Midbrain (tissue), 1 donor: ENCODE measurements around the gene ARHGEF26.

Experiments used
- DNase-seq: peaks from one replicate; lab custom pipeline; 2025; lab: John Stamatoyannopoulos, UW

The ARHGEF26 gene

DNA sequence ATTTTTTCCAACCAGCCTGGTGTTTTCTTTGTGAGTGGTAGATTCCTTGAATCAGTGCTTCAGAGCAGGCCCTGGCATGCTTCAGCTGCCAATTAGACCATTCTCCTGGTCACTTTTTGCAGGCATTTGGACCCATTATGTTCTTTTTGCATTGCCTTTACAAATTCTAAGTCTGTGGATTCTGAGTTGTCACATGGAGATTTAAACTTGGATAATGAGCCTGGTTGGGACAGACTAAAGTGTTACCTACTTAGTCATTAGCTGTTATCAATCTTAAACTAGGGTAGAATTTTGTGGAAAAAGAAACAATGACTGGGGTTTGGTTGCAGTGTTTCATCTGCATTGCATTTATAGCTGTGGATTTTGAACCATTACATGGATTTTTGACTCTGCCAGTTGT lies 40.6 kb downstream of the ARHGEF26 start:
- DNase-seq = no peak

DNA sequence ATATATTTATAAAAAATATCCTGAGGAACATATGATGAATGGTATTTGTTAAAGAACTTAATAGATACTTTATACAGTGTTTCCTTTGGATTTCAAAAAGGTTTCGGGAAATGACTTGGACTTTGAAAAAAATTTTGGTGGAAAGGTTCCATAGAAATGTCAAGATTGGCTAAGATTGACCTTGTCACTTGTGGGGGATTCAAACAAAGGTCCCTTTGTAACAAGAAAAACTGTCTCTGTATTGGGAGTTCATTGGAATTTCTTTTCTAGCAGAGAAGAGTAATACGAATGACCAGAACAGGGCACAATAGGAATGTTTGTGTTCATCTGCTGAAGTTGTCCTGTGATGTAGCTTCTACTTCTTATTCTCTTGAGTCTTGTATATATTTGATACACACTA lies 43.2 kb downstream of the ARHGEF26 start:
- no peak for DNase-seq

DNA sequence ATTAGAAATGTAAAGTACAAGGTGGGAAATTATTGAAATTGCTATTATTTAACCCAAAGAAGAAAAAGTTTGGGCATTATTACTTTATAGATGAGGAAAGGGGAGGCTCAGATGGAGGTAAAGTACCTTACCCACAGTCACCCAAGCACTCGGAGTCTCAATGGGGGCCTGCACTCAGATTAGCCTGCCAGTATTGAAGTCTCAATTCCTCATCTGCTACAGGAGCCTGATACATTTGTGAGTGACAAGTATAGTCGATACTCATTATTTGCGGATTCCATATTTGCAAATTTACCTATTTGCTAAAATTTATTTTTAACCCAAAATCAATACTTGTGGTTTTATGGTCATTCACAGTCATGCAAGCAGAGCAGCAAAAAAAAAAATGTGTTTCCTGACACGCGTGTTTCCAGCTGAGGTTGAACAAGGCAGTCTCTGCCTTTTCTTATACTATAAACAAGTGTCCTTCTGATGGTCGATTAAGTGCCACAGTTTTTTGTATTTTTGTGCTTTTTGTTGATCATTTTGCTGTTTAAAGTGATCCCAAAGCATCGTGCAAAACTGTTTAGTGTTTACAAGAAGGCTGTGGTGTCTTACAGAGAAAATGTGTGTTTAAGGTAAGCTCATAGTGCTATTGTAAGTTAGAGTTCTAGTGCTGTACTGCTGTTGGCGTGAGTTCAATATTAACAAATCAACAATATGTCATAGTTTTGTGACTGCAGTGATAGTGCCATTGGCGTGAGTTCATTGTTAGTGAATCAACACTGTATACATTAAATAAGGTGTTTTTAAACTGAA lies 48.0 kb downstream of the ARHGEF26 start:
- DNase-seq = no peak

DNA sequence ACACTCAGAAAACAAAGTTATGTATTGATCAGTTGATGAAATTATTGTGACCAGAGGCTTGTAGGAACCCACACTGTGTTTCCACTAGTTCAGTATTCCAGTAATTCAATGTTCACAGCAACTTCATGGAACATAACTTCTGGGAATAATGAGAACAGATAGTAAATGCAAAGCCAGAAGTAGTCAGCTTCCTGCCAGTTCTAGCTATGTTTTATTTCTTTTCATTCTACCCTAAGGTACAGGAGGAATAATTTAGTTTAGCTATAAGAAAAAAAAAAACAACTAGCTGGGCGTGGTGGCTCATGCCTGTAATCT lies 48.6 kb downstream of the ARHGEF26 start:
- DNase-seq = no peak

DNA sequence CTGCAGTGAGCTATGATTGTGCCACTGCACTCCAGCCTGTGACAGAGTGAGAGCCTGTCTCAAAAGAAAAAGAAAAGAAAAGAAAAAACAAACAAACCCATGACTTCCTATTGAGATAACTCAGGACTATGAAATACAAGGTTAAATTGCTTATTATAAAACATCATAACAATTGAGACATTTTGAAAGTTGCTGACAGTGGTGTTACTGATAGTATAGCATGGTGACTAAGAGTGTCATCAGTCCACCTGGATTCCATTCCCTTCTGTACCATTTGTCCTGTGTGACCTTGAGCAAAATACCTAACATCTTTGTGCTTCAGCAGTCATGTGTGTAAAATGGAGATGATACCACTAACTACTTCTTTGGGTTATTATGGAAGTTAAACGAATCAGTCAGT lies 49.1 kb downstream of the ARHGEF26 start:
- no peak for DNase-seq

DNA sequence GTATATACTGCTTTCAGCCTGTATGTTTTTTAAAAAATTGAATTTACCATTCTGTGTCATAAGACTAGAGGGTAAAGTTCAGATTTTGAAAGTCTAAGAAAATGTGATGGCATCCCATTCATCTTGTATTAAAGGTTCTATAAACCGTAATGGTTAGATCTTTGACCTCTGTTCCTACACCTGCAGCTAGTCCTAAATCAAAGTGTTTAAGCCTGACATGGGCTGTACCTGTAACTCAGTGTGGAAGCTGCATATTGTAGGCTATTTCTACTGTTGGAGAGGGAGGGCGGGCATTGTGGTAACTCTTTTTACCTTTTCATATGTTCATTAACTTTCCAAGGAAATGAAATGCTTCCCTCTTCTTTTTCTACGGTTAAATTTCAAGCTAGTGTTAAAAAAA lies 53.9 kb downstream of the ARHGEF26 start:
- DNase-seq = no peak

DNA sequence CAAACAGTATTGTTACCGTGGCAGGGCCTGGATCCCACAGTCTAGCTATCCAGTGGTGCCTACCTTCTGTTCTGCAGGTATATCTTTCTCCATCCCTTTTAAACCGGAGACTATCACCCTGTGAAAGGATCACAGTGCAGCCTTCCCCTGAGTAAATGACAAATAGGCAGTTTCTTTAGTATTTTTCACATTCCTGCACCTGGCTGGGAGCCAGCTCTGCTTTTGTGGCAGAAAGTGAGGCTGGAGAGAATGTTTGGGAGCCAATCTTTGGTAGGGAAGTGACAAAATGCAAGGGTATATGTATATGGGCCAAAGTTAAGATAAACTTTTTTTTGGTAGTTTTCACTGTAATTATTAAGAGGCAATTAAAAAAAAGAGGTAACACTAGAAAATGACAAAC lies 54.8 kb downstream of the ARHGEF26 start:
- no peak for DNase-seq

DNA sequence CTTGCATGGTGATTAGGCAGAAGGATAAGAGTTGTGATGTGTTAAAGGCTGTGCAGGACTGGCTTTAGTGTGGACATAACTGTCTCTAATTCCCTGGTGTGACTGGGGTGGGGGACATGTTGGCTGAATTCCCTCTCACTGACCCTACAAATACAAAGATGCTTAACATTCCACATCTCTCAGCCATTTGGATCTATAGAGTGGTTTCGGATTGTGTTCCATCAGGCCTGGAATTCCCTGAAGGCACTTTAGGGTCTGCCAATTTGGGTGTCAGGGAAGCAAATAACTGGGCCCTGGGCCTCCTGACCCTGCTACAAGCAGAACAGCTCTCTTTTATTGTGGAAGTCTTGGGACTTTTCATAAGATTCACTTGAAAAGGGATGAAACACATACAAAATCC lies 56.2 kb downstream of the ARHGEF26 start:
- no peak for DNase-seq

DNA sequence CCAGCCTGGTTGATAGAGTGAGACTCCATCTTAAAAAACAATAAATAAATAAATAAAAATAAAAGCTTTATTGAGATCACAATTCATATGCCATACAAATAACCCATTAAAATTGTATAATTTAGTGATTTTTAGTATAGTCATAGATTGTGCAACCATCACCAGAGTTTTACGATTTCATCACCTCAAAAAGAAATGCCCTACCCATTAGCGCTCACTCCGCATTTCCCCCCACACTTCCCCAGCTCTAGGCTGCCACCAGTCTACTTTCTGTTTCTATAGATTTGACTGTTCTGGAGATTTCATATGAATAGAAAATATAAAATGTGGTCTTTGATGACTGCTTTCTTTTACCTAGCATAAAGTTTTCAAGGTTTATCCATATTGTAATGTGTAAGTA lies 57.0 kb downstream of the ARHGEF26 start:
- DNase-seq = no peak

DNA sequence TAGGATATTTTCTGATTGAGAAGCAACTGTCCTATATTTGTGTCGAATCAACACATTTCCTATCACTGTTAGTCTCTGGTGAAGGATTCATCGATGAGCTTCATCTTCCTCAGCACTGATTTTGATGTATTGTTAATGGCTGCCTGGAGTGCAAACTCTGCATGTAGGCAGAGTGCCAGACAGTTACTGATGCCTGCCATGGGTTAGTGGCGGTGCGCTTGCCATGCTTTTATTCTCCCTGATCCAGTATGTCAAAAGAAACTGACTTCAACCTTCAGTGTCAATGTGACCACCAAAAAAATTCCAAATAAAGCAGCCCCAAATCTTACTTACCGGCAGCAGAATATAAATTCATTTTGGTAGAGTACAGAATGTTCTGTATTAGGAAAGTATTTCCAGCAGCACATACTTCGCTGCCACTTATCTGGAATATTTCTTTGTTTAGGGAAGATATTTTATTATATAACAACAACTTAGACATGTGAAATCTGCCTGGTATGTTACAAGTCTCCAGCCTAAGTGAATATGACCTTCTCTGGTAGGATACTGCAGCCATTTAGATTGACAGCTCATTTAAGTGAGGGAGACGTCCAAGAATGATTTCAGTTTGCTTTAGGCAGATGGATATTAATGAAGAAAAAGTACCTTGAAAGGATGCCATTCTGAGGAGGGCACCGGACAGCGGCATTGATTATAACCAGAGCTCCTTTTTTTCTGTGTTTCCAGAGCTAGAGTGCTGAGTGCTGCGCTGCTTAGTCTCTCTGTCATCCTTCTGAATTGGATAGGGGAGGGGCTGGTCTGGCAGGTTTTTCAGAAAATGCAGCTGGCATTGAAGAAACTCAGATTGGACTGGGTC lies 59.9 kb downstream of the ARHGEF26 start:
- DNase-seq = no peak

DNA sequence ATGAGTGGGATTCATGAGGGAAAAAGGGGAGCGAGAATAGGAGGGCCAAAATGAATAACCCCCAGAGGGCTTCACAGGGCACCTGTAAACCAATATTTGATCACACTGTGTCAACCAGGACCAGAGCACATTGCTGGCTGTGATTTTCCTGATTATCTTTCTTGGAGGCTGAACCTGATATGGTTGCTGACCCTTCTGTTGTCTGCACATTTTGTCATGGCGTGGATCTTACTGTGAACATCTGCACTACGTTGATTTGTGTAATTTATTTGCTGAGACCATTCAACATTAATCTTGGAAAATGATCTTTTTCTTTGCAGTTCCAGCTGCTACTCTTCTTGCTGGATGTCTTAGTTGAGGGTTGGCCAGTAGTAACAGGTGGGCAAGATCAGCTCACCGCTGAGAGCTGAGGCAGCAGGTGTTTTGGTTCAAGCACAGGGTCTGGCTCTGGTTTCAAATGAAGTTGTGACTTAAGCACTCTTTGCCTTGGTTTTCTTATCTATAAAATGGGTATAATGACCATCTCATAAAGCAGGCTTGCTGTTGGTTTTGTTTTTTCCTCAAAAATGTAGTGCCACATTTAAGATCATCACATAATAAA lies 61.2 kb downstream of the ARHGEF26 start:
- DNase-seq = no peak

DNA sequence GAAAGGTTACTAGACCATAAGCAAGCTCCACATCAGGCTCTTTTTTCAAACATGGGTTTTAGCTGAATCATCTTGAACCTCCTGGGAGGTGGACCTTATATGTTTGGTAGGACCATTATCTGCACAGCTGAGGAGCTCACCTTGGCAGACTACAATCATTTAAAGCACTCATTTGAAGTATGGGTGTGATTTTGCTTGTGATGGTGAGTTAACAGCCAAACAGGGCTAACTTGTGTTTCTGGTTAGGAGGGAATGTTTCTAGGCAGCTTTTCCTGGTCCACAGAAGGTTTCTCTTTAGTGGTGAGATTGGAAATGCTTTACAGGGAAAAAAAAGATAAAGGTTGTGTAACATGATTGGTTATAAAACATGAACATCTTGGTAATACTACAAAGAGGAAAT lies 61.8 kb downstream of the ARHGEF26 start:
- DNase-seq = no peak

DNA sequence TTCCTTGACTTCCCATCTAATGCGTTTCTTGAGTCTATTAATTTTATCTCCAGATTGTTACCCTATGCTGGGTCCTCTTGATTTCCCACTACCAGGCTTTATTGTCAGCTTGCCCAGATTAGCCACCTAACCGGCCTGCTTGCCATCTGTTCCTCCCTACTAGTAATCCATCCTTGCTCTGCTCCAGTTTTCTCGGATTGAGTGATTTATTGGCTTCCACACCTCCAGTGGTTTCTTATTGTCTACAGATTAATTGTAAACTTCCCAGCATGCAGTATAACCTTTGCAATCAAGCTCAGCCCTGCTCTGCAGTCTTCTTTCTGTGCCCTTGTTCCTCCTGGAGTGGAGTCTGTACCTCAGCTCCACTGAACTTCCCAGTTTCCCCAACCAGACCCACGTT lies 63.4 kb downstream of the ARHGEF26 start:
- DNase-seq = no peak

DNA sequence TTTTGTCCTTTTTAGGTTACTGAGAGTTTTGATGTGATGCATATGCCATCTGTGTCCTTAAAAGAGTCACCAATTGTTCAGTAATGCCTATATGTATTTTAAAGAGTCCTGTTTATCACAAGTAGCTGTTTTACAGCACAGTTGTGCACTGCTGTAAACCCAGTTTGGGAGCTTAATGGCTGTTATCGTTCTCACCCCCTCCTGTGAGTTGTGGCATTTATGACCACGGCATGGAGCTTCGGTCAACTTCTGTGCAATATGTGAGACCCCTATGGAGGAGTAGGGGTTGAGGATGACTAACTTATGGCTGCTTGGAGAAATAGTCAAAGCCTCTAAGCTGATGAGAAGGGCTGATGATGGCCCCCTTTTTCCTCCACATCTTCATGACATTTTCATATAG lies 67.2 kb downstream of the ARHGEF26 start:
- no peak for DNase-seq

DNA sequence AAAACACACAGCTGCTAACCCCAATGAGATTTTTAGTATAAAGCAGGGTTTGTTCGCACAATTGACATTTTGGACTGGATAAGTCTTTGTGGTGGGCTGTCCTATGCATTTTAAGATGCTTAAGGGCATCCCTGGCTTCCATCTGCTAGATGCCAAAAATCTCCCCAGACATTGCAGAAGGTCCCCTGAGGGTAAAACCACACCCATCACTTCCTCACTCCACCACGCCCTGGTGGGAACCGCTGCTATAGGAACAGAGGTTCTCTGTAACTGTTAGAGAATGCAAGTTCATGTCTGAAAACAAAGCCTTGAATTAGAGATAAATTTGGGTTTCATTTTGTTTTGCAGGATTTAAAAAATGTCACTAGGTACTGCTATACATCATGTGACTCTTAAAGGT lies 67.7 kb downstream of the ARHGEF26 start:
- no peak for DNase-seq

DNA sequence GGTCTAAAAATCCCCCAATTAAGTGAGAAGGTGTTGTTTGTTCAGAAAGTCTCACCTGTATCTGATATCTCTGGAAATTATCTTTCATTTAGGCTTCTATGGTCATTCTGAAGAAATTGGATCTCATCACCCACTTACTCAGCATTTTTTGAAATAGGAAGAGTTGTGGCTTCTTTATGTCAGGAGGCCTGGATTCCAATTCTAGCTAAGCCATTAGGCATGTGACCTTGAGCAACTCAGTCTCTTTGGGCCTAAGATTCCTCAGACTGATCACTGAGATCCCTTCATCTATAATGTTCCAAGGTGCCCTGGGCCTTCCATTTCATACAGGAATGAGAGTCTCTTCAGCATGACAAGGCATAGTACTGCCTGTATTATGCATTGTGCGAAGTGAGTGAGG lies 70.3 kb downstream of the ARHGEF26 start:
- no peak for DNase-seq

DNA sequence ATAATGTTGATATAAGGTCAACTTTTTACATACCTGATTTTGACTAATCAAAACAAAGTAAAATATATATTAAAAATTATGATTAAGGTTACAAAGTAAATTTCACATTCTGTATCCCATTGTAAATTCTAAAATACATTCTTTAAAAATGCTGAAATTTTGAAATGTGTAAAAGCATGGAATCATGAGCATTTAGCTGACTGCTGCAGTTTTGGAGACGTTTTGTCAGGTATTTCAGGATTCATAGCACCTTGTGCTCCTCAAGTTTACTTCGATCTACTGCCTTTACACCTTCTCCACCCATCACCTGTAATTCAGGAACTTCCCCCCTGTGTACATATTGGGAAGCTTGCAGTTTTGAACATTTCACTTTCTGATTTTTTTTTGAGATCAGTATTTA lies 71.0 kb downstream of the ARHGEF26 start:
- no peak for DNase-seq

DNA sequence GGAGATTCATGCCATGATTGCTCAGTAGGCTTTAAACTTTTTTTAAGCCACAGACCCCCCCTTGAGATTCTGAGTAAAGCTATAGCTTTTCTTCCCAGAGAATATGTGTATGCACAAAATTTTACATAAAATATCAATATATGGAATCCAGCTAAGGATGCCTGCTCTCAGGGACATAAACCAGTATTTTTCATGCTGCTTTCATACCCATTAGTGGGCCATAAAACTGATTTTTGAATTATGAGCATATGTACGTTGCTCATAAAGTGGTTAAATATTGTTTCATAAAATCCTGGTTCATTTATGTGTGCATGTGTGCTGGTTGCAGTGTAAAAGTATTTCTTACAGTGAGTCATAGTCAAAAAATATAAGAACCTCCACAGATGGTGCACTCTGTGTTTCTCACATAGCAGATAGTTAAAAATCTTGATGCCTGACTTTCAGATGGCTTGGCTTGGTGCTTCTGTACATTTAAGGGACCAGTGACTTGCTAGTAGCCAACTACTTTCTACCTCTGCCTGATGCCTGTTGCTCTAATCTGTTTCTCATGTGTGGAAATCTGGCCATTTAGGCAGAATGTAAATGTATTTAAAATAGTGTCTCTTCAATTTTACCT lies 71.9 kb downstream of the ARHGEF26 start:
- DNase-seq = no peak

DNA sequence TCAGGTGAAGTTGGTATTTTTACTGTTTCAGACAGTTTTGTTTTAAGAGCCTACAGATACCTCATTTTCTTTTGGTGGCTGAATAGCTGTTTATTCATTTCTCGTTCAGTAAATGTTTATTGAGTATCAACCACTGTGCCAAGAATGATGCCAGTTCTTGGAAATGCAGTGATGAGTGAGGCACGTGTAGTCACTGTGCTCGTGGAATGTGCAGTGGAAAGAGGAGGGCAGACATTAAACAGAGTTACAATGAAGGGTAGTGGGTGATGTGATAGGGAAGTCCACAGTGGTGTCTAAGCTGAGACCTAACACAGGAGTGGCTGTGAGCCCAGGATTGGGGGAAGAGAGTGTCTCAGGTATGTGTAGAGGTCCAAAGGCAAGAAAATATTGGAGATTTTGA lies 73.7 kb downstream of the ARHGEF26 start:
- DNase-seq = no peak

DNA sequence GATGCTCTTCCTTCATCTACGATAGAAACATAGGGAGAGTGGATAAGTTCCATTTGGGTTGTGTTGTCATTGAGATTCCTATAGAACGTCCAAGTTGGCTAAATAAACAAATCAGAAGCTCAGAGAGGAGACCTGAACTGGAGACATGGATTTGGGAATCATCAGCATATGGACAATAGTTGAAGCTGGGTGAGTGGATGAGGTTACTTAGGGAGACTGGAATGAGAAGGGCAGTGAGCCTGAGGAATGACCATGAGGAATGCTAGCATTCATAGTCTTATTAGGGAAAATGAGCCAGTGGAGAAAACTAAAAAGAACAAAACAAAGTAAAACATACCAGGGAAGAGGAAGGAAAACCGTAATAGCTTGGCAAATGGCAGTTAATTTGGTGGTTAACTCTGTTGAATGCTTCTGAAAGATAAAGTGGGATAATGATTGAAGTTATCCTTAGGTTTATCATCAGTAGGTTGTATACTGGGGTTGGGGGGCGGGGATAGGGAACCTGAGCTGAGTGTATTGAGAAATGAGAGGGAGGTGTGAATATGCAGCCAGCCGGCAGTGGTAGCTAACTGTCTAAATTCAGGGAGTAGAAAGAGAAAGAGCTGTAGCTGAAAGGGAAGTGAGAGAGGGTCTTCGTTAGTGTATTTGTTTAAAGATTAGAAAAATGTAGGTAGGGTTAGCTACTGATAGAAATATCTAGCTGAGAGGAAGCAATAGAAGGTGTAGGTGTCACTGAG lies 74.6 kb downstream of the ARHGEF26 start:
- no peak for DNase-seq

DNA sequence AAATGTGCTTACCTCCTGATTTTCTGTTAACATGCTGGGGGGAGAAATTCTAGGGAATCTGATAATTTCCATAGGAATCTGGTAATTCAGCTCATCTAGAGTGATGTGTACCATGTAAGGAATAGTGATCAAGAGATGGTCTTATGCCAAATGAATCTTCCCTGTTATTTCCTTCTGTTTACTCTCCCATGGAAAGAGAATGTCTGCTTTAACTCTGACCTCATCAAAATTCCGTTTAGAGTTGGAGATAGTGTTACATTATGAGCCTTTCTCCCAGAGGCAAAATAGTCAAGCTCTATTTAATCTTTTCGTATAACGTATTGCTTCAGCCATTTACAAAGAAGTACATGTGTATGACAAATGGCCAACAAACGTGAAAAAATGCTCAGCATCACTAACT lies 76.6 kb downstream of the ARHGEF26 start:
- no peak for DNase-seq

DNA sequence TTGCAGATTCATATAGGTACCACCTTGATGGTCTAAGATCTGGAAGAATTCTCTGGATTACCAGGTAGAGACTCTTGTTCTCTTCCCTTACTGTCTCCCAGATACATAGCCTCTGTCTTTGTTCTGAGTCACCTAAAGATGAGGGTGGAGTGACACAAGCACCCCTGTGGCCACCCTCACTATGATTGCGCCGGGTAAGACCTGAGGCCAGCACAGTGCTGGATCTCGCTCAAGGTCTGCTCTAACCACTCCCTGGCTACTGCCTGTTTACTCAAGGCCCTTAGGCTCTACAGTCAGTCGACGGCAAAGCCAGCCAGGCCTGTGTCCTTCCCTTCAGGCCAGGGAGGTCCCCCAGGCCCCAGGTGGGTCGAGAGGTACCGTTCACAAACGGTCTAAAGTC lies 88.3 kb downstream of the ARHGEF26 start:
- no peak for DNase-seq
